ENCODE results near the gene NPPB.
"Not testable (repeated sequence)": the region's sequence is repeated elsewhere in the genome, so short reads cannot be mapped to it uniquely, and the experiment has no call there.

The NPPB gene
- 0 reads per million in 4 donors for total RNA-seq

- DNase-seq = no peak
Measured at GRCh38 chr1:11858613-11858967, at the start of gene NPPB. TSS of gene NPPB (minus strand) at chr1:11858945. CDS start at chr1:11858833, 112 bp downstream.

GRCh38 chr1:11908095-11908675 is 49.4 kb upstream of the NPPB start:
- DNase-seq = peak in 4 of 5 donors; percentile 39 to 95 (median 58)

- peak; percentile 82 to 96 (median 86) for DNase-seq
Measured at GRCh38 chr1:11907275-11908094, 48.7 kb upstream of the NPPB start.

- no peak for DNase-seq
Measured at GRCh38 chr1:11906870-11907269, 48.1 kb upstream of the NPPB start.

GRCh38 chr1:11904978-11905377 is 46.2 kb upstream of the NPPB start:
- DNase-seq = no peak

- not testable (repeated sequence) for DNase-seq
Measured at GRCh38 chr1:11904156-11904555, 45.4 kb upstream of the NPPB start.

GRCh38 chr1:11903210-11903609 is 44.5 kb upstream of the NPPB start:
- DNase-seq = no peak

GRCh38 chr1:11901446-11901845 is 42.7 kb upstream of the NPPB start:
- DNase-seq = not testable (repeated sequence)

- no peak for DNase-seq
Measured at GRCh38 chr1:11898831-11899467, 40.2 kb upstream of the NPPB start.

- DNase-seq = no peak
Measured at GRCh38 chr1:11898086-11898785, 39.5 kb upstream of the NPPB start.

GRCh38 chr1:11894501-11894900 is 35.8 kb upstream of the NPPB start:
- DNase-seq = not testable (repeated sequence)

GRCh38 chr1:11893907-11894251 is 35.1 kb upstream of the NPPB start:
- peak; percentile 36 to 65 (median 52) for DNase-seq

GRCh38 chr1:11891433-11892186 is 32.9 kb upstream of the NPPB start:
- DNase-seq = no peak

GRCh38 chr1:11888877-11889208 is 30.1 kb upstream of the NPPB start:
- no peak for DNase-seq

- DNase-seq = no peak
Measured at GRCh38 chr1:11888206-11888876, 29.6 kb upstream of the NPPB start.

GRCh38 chr1:11887666-11888007 is 28.9 kb upstream of the NPPB start:
- DNase-seq = no peak

GRCh38 chr1:11886986-11887665 is 28.4 kb upstream of the NPPB start:
- DNase-seq = no peak

GRCh38 chr1:11885916-11886315 is 27.2 kb upstream of the NPPB start:
- no peak for DNase-seq

- no peak for DNase-seq
Measured at GRCh38 chr1:11882814-11883538, 24.2 kb upstream of the NPPB start.

GRCh38 chr1:11881749-11882441 is 23.1 kb upstream of the NPPB start:
- no peak for DNase-seq

Data from T-helper 1 cell (primary cell).